GM21515 (cell line): Measurements from ENCODE around the gene PPP1R27.

Experiments
- ATAC-seq: cut with Tn5 transposase; IDR thresholded peaks from one replicate; pipeline ENCODE4 v1.9.1; 2021; ENCODE audit not compliant: unreplicated experiment

Gene PPP1R27

DNA sequence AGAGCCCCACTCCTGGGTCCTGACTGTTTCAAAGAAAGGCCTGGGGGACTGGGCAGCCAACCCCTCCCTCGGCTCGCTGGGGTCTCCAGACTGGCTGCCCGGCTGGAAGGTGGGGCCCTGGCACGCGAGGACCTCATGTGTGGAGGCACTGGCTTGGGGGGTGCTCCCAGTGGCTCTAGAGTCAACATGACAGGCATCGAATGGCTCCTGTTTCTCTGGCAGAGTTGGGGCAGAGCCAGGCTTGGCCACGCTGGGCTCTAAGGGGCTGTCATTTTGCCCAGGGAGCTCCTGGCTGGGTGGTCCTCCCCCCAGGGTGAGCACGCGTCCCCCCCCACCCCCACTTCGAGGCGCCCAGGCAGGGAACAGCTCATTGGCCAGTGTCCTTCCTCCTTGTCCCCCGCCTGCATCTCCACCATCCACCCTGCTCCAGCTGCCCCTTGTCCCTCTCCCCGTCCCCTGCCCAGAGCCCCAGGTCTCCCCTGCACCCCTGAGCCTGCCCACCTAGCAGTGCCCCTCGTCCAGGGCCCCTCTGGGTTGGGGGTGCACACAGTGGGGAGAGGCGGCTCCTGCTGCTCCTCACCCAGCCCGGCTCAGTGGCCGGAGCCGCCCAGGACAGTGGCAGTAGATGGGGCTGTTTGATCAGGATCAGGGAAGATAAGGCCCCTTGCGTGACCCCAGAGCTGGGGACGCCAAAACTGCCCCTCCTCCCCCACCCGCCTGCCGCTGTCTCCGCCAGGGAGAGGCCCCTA, 28.2 kb downstream of the PPP1R27 start:
- no peak for ATAC-seq

DNA sequence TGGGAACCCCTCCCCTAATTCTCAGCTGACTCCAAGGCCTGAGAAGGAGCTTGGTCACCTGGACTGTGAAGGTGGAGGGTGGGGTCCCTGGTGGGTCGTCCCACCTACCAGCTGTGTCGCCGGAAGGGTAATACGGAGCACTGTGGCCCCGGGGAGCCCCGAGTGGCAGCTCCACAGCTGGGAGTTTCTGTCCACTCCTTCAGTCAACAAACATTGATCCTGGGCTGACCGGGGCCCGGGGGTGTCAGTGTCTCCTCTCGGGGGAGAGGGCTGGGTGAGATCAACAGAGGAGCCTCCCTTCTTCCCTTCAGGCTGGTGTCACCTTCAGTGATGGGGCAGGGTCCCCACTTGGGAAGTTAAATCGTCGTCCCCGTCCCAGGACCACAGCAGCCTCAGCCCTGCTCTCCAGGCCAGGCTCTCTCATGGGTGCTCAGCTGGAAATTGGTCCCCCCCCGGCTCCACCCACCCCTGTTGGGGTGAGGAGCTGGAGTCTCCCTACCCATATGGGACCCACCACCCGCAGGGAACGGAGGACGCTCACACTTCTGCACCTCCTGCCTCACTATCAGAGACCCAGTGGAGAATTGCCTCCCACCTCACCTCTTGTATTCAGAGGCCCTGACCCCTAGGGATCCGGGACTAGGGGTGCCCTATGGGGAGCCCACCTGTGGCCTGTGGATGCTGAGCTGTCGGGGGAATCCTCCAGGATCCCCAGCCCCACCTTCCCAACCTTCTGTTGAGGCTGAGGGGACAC, 29.0 kb downstream of the PPP1R27 start:
- no peak for ATAC-seq

DNA sequence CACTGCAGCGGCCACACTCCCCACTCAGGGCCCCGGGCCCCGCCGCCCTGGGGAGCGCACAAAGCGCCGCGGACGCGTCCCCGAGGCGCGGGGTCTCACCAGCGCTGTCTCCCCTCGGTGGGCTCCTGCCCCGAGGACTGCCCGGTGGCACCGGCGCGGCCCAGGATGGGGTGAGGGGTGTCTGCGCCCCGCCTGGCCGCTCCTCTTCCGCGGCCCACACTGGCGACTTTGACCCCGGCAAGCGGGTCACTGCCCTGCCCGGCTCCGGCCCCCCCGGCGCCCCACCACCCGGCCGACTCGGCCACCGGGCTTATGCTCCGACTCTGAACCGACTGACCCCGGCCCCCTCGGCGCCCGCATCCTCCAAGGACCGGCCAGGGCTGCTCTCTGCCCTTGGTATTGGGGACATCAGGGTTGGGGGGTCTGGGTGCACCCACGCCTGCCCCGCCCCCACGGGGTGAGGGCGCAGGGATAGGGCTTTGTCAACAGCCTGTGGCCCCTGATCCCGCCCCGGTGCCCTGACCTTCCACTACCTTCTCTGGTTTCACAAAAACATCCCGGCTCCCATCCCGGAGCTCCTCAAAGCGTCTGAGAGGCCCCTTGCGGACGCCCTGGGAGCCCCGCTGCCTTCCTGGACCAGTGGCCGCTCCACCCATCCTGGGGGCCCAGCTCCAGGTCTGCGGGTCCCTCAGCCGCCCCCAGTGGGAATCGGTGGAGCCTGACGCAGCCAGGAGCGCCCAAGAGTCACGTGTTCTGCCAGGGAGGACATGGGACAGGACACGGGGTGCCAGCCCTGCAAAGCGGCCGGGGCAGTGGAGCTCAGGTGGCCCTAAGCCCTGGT, 30.1 kb downstream of the PPP1R27 start:
- ATAC-seq, result no peak

DNA sequence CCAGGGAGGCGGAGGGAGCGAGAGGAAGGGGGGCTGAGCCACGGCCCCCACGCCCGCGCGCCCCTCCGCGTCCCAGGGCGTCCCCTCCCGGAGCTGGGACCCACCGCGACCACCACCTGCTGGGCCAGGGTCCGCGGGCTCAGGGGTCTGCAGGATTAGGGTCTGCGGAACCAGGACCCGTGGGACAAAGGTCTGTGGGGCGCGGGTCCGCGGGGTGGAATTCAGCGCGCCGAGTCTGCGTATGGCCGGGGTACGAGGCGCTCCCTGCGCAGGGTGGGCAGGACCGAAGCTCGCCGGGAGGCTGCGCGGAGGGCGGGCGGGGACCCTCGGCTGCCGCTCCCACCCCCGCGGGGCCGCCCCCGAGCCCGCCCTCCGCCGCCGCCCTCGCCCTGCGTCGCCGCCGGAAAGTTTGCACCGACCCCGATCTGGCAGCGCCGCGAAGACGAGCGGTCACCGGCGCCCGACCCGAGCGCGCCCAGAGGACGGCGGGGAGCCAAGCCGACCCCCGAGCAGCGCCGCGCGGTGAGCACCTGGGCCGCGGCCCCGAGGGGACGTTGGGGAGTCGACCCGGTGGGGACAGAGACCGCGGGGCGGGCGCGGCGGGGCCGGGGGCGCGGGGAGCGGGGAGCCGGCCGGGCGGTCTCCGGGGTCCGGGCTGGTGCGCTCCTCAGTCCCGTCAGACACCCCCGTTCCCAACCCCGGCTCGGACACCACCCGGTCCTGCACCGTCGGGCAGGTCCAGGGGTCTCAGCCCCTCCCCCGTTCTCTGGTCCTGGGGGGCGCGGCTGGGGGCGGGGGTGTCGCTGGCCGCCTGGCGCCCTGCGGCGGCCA, 30.9 kb downstream of the PPP1R27 start, which contains the start of gene GCGR:
Gene GCGR (plus strand): TSS at position 423 of the 831 bp plus-strand sequence. CDS start 4,869 bp downstream, outside the sequence.
- no peak for ATAC-seq

DNA sequence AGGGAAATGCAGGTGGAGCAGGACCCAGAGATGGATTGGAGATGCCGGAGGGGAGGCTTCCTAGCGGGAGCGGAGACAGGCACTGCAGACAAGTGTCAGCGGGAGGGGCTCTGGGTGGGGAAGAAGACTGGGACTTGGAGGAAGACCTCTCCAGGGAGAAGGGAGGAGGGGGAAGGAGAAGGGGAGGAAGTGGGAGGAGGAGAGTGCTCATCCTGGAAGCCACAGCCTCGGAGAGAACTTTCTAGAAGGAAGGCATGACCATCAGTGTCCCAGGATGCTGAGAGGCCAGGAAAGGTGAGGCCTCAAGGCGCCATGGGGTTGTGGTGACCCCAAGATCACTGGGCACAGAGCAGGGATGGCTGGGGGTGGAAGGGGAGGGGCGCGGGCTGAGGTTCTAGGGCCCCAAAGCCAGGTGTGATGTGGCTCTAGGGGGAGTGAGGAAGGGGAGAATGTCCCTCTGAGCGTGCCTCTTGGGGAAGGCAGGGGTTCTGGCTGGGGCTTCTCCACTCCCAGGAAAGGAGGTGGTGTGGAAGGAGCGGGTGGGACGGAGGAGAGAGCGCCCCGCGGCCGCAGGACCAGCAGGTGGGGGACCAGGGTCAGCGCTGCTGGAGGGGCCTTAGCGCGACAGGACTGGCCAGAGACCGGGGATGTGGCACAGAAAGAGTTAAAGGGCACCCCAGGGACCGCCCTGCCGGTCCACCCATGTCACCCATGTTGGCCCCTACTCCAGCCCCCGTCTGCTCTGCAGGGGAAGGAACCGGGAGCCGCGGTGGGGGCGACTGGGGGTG, 31.8 kb downstream of the PPP1R27 start:
- ATAC-seq, result no peak

DNA sequence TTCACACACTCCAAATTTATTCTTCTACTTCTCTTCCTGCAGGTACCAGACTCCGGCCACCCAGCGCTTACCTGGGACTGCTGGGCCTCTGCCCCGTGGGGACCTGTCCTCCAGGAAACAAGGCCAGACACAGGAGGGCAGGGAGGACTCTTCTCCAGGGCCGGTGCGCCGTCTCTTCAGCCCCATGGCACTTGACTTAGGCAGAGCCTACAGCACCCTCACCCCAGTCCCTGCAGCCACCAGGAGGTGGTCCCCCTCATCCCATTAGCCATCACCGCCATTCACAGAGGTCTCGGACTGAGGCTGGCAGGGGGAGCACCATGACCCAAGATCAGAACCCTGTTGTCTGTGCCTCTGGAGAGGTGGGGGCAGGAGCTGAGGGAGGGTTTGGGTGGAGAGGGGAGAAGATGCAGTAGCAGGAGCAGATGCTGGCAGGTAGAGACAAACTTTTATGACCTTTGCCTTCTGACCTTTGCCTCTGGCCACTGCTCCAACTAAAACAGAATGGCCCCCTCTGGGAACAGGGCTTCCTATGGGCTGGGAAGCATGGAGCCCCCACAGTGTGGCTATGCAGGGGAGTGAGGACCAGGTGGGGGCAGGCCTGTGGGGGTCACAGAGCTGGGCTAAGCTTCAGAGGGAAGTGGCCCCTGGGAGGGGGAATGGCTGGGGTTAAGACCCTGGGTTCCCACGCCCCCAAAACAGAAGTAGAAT, 32.6 kb downstream of the PPP1R27 start:
- ATAC-seq, result no peak

DNA sequence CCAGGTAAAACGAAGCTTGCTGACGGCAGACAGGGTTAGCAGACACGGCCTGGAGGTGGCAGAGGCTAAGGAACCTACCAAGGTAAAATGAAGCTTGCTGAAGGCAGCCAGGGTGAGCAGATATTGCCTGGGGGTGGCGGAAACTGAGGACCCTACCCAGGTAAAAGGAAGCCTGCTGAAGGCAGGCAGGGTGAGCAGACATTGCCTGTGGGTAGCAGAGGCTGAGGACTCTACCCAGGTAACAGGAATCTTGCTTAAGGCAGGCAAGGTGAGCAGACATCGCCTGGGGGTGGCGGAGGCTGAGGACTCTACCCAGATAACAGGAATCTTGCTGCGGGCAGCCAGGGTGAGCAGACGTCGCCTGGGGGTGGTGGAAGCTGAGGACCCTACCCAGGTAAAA, 33.5 kb downstream of the PPP1R27 start:
- ATAC-seq, result no peak

DNA sequence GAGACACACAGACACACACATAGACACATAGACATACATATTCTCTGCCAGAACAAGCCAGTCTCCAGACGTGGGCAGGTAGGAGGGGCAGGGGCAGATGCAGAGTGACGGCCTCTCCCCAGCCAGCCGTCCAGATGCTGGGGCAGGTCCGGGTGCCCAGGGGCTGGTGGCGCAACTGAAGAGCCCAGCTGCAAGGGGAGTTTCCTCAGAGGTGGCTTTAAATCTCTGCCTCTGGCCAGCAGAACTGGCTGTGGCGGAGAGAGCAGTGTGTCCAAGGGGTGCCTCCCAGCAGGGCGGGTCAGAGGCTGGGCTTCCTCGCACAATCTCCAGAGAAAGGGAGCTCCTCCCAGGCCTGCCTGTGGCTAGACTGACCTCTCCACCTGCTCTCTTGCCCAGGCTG, 40.3 kb downstream of the PPP1R27 start:
- ATAC-seq, result no peak

DNA sequence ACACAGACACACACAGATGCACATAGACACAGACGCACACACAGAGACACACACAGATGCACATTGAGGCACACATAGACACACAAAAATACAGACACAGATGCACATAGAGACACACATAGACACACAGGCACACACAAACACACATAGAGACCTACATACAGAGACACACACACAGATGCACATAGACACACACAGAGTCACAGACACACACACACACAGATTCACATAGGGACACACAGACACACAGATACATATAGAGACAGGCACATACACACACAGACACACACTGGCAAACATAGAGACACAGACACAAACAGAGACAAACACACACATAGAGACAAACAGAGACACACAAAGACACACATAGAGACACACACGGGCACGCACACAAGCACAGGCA, 40.8 kb downstream of the PPP1R27 start:
- ATAC-seq, result no peak

DNA sequence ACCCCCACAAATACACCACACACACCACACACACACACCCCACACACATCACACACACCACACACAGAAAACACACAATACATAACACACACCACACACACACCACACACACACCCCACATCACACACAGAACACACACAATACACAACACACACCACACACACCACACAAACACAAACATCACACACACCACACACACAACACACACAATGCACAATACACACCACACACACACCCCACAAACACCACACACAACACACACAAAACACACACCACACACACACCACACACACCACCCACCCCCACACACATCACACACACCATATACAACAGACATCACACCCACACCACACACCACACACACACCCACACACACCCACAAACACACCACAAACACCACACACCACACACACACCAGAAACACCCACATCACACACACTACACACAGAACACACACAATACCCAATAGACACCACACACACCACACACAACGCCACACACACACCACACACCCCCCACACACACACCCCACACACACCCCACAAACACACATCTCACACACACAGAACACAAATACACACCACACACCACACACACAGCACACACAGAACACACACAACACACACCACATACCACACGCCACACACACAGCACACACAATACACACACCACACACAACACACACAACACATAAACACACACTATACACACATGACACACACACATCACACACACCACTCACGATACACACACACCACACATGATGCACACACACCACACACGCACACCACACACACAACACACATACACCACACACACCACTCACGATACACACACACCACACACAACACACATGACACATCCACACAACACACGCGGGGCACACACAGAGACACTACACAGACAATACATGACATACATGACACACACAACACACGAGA, 41.9 kb downstream of the PPP1R27 start:
- no peak for ATAC-seq
